Common myeloid progenitor, CD34-positive (primary cell): ENCODE data around the gene TRAPPC3.
A peak's percentile ranks its signal among the peaks of the same experiment; 100 is the strongest.

Experiments
- CTCF ChIA-PET: fragments of 350-600 bp; sonication (Branson Sonifier 250); formaldehyde crosslinking; loops from one replicate; lab custom pipeline; 2021; ENCODE audit warnings: antibody characterized with exemption; lab: Charles Lee
- POLR2A ChIA-PET: fragments of 350-600 bp; sonication (Branson Sonifier 250); formaldehyde crosslinking; loops from one replicate; lab custom pipeline; 2021; ENCODE audit warnings: antibody characterized with exemption; lab: Charles Lee
- DNase-seq, 3 donors: peaks; one replicate each; pipeline versions ENCODE4 v3.0.0 to v3.0.0-alpha.2; 2013
- H3K27ac ChIP-seq, 2 experiments: 1 replicate in 1 of 2; 2 replicates in 1 of 2; pipeline ENCODE4 v1.7.0; 2013; ENCODE audit warnings: inconsistent platforms in 2 of 2, low read length in 2 of 2, mild to moderate bottlenecking in 2 of 2, low read depth in 1 of 2, moderate library complexity in 1 of 2; ENCODE audit not compliant: severe bottlenecking in 2 of 2, insufficient read depth in 1 of 2, poor library complexity in 1 of 2
- H3K27me3 ChIP-seq, 5 experiments: replicated peaks in 2 of 5; 1 replicate in 3 of 5; 2 replicates in 2 of 5; pipeline versions ENCODE4 v1.6.1 to v1.7.0; 2013; ENCODE audit warnings: low read length in 4 of 5, mild to moderate bottlenecking in 2 of 5, moderate library complexity in 2 of 5, inconsistent platforms in 1 of 5; ENCODE audit not compliant: insufficient read depth in 5 of 5, control insufficient read depth in 4 of 5
- H3K36me3 ChIP-seq, 4 experiments: 1 replicate in 2 of 4; 2 replicates in 2 of 4; pipeline versions ENCODE4 v1.6.1 to v1.7.0; 2013; ENCODE audit warnings: low read length in 3 of 4, control low read depth in 1 of 4, mild to moderate bottlenecking in 1 of 4; ENCODE audit not compliant: control insufficient read depth in 4 of 4, insufficient read depth in 4 of 4
- H3K4me1 ChIP-seq, 4 experiments: 1 replicate in 3 of 4; 2 replicates in 1 of 4; pipeline versions ENCODE4 v1.6.1 to v1.7.1; 2013; ENCODE audit warnings: low read length in 3 of 4, mild to moderate bottlenecking in 3 of 4, control low read depth in 1 of 4, inconsistent platforms in 1 of 4, moderate library complexity in 1 of 4; ENCODE audit not compliant: control insufficient read depth in 4 of 4, insufficient read depth in 4 of 4; ENCODE audit errors: control extremely low read depth in 1 of 4
- H3K4me3 ChIP-seq, 7 experiments: 1 replicate in 4 of 7; 2 replicates in 3 of 7; pipeline versions ENCODE4 v1.5.1 to v1.7.0; 2013; ENCODE audit warnings: mild to moderate bottlenecking in 7 of 7, low read length in 6 of 7, moderate library complexity in 6 of 7, inconsistent platforms in 2 of 7, low read depth in 2 of 7, control low read depth in 1 of 7; ENCODE audit not compliant: insufficient read depth in 4 of 7, control insufficient read depth in 1 of 7; ENCODE audit errors: extremely low read depth in 1 of 7
- H3K9me3 ChIP-seq, 5 experiments: 1 replicate in 4 of 5; 2 replicates in 1 of 5; pipeline versions ENCODE4 v1.6.1 to v1.7.1; 2013; ENCODE audit warnings: low read length in 4 of 5, mild to moderate bottlenecking in 2 of 5, inconsistent platforms in 1 of 5, low read depth in 1 of 5, moderate library complexity in 1 of 5; ENCODE audit not compliant: control insufficient read depth in 4 of 5, insufficient read depth in 2 of 5; ENCODE audit errors: control extremely low read depth in 1 of 5
- WGBS: methylation state at CpG from one replicate; pipeline ENCODE4 v1.1.5; 2013; ENCODE audit not compliant: insufficient coverage; 5-methylcytosine and 5-hydroxymethylcytosine counted together

Gene TRAPPC3

GRCh38 chr1:36153476-36153875 lies 4.2 kb upstream of the TRAPPC3 start:
- POLR2A ChIA-PET = no interaction called here
- CTCF ChIA-PET = interaction anchor here (1.2 to 9.5 kb wide), 7 partner anchors 8 to 132 kb away, joined by 3 to 134 read pairs (median 7); partner anchors contain the start of gene THRAP3
- no peak for DNase-seq
- 96% methylated on average over 6 of the region's 6 CpGs for WGBS
- no peaks in the 10 kb centered on the region for H3K9me3 ChIP-seq
- H3K27ac ChIP-seq = no peak overlapping the region
- H3K4me1 ChIP-seq = peaks cover 16 to 73% (median 67%) of the 10 kb centered on the region in 4 experiments
- H3K36me3 ChIP-seq = peaks cover 0 to 3% (median 0%) of the 10 kb centered on the region in 4 experiments
- H3K27me3 ChIP-seq = no peaks in the 10 kb centered on the region
- peak overlapping the region in 1 of 7 experiments; percentile 28 for H3K4me3 ChIP-seq

GRCh38 chr1:36151845-36152203 lies 2.5 kb upstream of the TRAPPC3 start:
- Histone ChIP-seq H3K27me3 (no peaks in the 10 kb centered on the region), H3K4me1 (peaks cover 16 to 66% (median 57%) of the 10 kb centered on the region in 4 experiments), H3K36me3 (peaks cover 0 to 5% (median under 1%) of the 10 kb centered on the region in 4 experiments), H3K9me3 (no peaks in the 10 kb centered on the region), H3K4me3 (peak overlapping the region in 3 of 7 experiments; percentile 28 to 92 (median 60)), H3K27ac (peak overlapping the region in 1 of 2 experiments; percentile 79)
- ChIA-PET CTCF (interaction anchor here (6.7 to 9.5 kb wide), 2 partner anchors 10 to 34 kb away, joined by 98 to 134 read pairs; no protein-coding TSS in a partner anchor), POLR2A (interaction anchor here (1.4 to 3.2 kb wide), 3 partner anchors 9 to 36 kb away, joined by 3 to 36 read pairs (median 3); no protein-coding TSS in a partner anchor)
- 100% methylated on average over 1 of the region's 3 CpGs for WGBS
- peak in 2 of 3 donors; percentile 44 to 52 for DNase-seq

- WGBS = no CpG with 5 or more reads among the region's 1 CpG
- CTCF ChIA-PET = interaction anchor here (0.9 to 9.5 kb wide), 7 partner anchors 10 to 138 kb away, joined by 3 to 134 read pairs (median 20); partner anchors contain the start of gene THRAP3
- Histone ChIP-seq H3K9me3 (no peaks in the 10 kb centered on the region), H3K4me1 (peaks cover 16 to 66% (median 57%) of the 10 kb centered on the region in 4 experiments), H3K36me3 (peaks cover 0 to 5% (median 3%) of the 10 kb centered on the region in 4 experiments), H3K27ac (peak overlapping the region in 1 of 2 experiments; percentile 79), H3K27me3 (no peaks in the 10 kb centered on the region), H3K4me3 (peak overlapping the region in 5 of 7 experiments; percentile 33 to 92 (median 50))
- no peak for DNase-seq
- POLR2A ChIA-PET = interaction anchor here (0.6 to 3.2 kb wide), 4 partner anchors 10 to 120 kb away, joined by 3 to 36 read pairs (median 8); no protein-coding TSS in a partner anchor
These were observed 2.0 kb upstream of the TRAPPC3 start for GRCh38 chr1:36151134-36151844.

GRCh38 chr1:36150296-36151133 lies 1.2 kb upstream of the TRAPPC3 start:
- H3K27ac ChIP-seq = peak overlapping the region; percentile 46 to 79
- peak overlapping the region in 5 of 7 experiments; percentile 33 to 92 (median 60) for H3K4me3 ChIP-seq
- DNase-seq = peak; percentile 63 to 90 (median 88)
- ChIA-PET POLR2A (interaction anchor here (0.6 to 3.2 kb wide), 10 partner anchors 10 to 236 kb away, joined by 3 to 36 read pairs (median 5); partner anchors contain the start of gene THRAP3), CTCF (interaction anchor here (0.6 to 9.5 kb wide), 28 partner anchors 11 to 143 kb away, joined by 3 to 134 read pairs (median 5); partner anchors contain the start of gene THRAP3)
- peaks cover 16 to 64% (median 57%) of the 10 kb centered on the region in 4 experiments for H3K4me1 ChIP-seq
- 25% methylated on average over 8 of the region's 12 CpGs for WGBS
- H3K9me3 ChIP-seq = no peaks in the 10 kb centered on the region
- no peaks in the 10 kb centered on the region for H3K27me3 ChIP-seq
- H3K36me3 ChIP-seq = peaks cover 0 to 5% (median 3%) of the 10 kb centered on the region in 4 experiments

- WGBS = 62% methylated on average over 4 of the region's 6 CpGs
- Histone ChIP-seq H3K27me3 (no peaks in the 10 kb centered on the region), H3K9me3 (no peaks in the 10 kb centered on the region), H3K27ac (peak overlapping the region; percentile 25 to 79), H3K36me3 (peaks cover 0 to 8% (median 3%) of the 10 kb centered on the region in 4 experiments), H3K4me1 (peaks cover 16 to 59% (median 52%) of the 10 kb centered on the region in 4 experiments), H3K4me3 (peak overlapping the region in 6 of 7 experiments; percentile 27 to 92 (median 55))
- no peak for DNase-seq
- POLR2A ChIA-PET = interaction anchor here (0.6 to 3.2 kb wide), 11 partner anchors 11 to 236 kb away, joined by 3 to 36 read pairs (median 4); partner anchors contain the start of genes SH3D21 and THRAP3
- CTCF ChIA-PET = interaction anchor here (0.6 to 9.5 kb wide), 29 partner anchors 12 to 144 kb away, joined by 3 to 134 read pairs (median 5); partner anchors contain the start of gene THRAP3
These were observed 648 bp upstream of the TRAPPC3 start for GRCh38 chr1:36149973-36150295.

GRCh38 chr1:36148821-36149236 lies 457 bp downstream of the TRAPPC3 start:
- Histone ChIP-seq H3K27me3 (no peaks in the 10 kb centered on the region), H3K4me3 (peak overlapping the region; percentile 44 to 92 (median 75)), H3K9me3 (no peaks in the 10 kb centered on the region), H3K36me3 (peaks cover 0 to 8% (median 3%) of the 10 kb centered on the region in 4 experiments), H3K27ac (peak overlapping the region; percentile 81 to 95), H3K4me1 (peaks cover 16 to 52% (median 49%) of the 10 kb centered on the region in 4 experiments)
- no peak for DNase-seq
- ChIA-PET CTCF (interaction anchor here (0.7 to 9.5 kb wide), 24 partner anchors 9 to 1841 kb away, joined by 3 to 134 read pairs (median 6); partner anchors contain the start of gene THRAP3), POLR2A (interaction anchor here (1.2 to 3.2 kb wide), 7 partner anchors 12 to 158 kb away, joined by 3 to 36 read pairs (median 7); partner anchors contain the start of genes SH3D21 and THRAP3)
- 2% methylated on average over 16 of the region's 16 CpGs for WGBS
